SJCRH30 (cell line): ENCODE results near the gene KCTD6. TPM values are rescaled to one million over a fixed set of nuclear protein-coding genes. Genes with fewer than 3 reads are reported as not detected.

Experiments used
- DNase-seq, 2 experiments: peaks; one replicate each; pipeline ENCODE4 v3.0.0-alpha.2; 2015 to 2020
- H3K27ac ChIP-seq: fragments of 250-450 bp; sonication (Bioruptor Pico); 2 replicates; pipeline ENCODE4 v1.5.1; 2020; ENCODE audit warnings: mild to moderate bottlenecking, moderate library complexity
- H3K27me3 ChIP-seq: fragments of 250-450 bp; sonication (Bioruptor Pico); 2 replicates; pipeline ENCODE4 v1.5.1; 2020; ENCODE audit warnings: mild to moderate bottlenecking, moderate library complexity
- H3K36me3 ChIP-seq: fragments of 250-450 bp; sonication (Bioruptor Pico); 2 replicates; pipeline ENCODE4 v1.5.1; 2020; ENCODE audit warnings: mild to moderate bottlenecking, moderate library complexity
- H3K4me1 ChIP-seq: fragments of 250-450 bp; sonication (Bioruptor Pico); 2 replicates; pipeline ENCODE4 v1.5.1; 2020; ENCODE audit warnings: mild to moderate bottlenecking, moderate library complexity
- H3K4me3 ChIP-seq: fragments of 250-450 bp; sonication (Bioruptor Pico); 2 replicates; pipeline ENCODE4 v1.5.1; 2020; ENCODE audit warnings: mild to moderate bottlenecking, moderate library complexity
- H3K9me3 ChIP-seq: fragments of 250-450 bp; sonication (Bioruptor Pico); replicated peaks from 2 replicates; pipeline ENCODE4 v1.5.1; 2020; ENCODE audit warnings: mild to moderate bottlenecking, moderate library complexity
- total RNA-seq: library from RNA; depleted of rRNA; stranded (reverse); fragments of >200 nt; shearing (Covaris generic); gene quantifications from 2 replicates; pipeline ENCODE4 v1.2.3, GENCODE V29; 2014; rRNA removed

KCTD6 gene
- 10.9 and 11.5 TPM in 2 replicates for total RNA-seq

DNA sequence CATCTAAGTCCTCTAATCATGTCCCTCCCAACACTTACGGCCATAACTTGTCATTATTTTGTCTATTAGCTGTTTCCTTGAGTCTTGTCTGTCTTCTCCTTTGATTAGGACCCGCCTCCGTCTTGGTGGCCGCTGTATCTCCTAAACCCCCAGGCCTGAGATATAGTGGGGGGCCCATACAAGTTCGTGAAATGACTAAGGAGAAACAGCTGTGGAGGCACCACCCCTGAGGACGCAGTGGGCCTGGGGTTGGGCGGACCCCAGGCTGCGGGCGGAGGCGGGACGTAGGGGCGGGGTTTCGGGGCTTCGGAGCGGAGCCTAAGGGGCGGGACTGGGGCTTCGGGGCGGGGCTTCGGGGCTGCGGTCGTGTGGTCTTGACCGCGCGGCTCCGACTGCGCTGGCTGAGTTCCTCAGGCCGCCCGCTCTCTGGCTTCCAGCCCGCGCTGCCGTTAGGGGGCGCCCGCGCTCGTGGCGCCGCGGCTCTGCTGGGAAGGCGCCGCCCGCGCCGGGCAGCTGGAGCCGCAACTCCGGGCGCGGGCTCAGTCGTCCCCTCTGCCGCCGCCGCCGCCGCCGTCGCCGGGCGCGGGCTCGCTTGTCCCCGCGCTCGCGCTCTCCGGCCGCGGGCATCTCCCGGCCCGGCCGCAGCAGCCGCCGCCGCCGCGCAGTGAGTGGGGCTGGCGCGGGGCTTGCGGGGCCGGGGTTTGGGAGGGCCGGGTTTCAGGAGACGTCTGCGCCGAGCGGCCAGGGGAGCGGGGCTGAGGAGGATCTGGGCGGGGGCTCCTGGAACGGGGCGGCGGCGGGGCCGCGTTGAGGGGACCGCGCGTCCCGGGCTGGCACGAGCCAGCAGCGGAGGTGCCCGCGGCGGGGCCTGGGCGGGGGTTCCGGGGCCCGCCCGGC lies at the start of gene KCTD6:
Gene KCTD6 (plus strand): TSS at position 591 of the 897 bp plus-strand sequence. CDS start 6,660 bp downstream, outside the sequence.
- Histone ChIP-seq H3K4me1 (no peaks in the 10 kb centered on the region; the same call in 1 of the 2 replicates), H3K4me3 (peak within 1 kb of the TSS; percentile 76), H3K27me3 (no peaks in the 10 kb centered on the region), H3K36me3 (no peaks in the 10 kb centered on the region), H3K9me3 (no peaks in the 10 kb centered on the region), H3K27ac (peak within 1 kb of the TSS; percentile 27; the same call in 1 of the 2 replicates)
- peak; percentile 85 to 90 for DNase-seq

DNA sequence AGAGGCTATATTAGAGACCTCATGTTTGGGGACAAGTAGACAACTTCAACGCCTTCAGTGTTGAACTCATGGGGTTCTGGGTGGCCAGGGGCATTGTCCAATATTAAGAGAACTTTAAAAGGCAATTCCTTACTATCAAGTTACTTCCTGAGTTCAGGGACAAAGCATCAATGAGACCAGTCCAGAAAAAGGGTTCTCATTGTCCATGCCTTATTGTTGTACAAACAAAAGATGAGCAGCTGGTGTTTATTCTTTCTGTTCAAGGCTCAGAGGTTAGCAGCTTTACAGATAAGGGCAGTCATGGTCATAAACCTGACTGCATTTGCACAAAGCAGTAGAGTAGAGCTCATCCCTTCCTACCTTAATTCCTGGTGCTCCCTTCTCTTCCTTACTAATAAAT lies 39.7 kb upstream of the KCTD6 start:
- H3K9me3 ChIP-seq = no peaks in the 10 kb centered on the region
- no peak overlapping the region for H3K27ac ChIP-seq
- no peak for DNase-seq
- no peak overlapping the region for H3K4me3 ChIP-seq
- H3K4me1 ChIP-seq = no peaks in the 10 kb centered on the region
- no peaks in the 10 kb centered on the region for H3K36me3 ChIP-seq
- no peaks in the 10 kb centered on the region for H3K27me3 ChIP-seq

DNA sequence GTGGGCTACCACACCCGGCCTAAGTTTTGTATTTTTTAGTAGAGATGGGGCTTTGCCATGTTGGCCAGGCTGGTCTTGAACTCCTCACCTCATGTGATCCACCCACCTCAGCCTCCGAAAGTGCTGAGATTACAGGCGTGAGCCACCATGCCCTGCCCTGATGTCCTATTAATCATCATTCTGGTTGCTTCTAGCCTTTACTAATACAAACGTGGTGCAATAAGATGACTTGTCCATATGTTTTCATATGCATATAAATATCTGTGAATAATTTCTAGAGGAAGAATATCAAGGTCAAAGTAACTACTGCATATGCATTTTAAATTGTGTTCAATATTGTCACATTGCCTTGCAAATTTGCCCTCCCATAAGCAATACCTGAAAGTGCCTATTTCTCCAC lies 32.7 kb upstream of the KCTD6 start:
- Histone ChIP-seq H3K4me3 (no peak overlapping the region), H3K36me3 (no peaks in the 10 kb centered on the region)

DNA sequence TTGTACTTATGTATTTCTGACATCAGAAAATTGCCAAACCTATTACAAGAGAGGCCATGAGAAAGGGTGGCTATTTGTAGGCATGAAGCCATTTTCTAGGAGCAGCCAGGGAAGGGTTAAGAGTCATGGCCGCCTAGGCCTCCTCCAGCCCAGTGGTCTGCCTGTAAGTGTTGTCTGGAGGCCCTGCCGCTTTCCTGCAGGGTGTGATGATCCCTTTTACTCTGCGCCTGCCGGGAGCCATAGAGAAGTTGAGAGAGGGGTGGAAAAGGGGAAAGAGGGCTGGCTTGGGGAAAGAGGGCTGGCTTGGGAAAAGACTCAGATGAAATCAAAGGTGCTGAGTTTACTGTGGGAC lies 29.1 kb upstream of the KCTD6 start:
- no peaks in the 10 kb centered on the region for H3K36me3 ChIP-seq
- peaks cover 7% of the 10 kb centered on the region; the same call in 1 of the 2 replicates for H3K4me1 ChIP-seq
- no peaks in the 10 kb centered on the region for H3K9me3 ChIP-seq
- DNase-seq = peak; percentile 34 to 57
- H3K27ac ChIP-seq = no peak overlapping the region
- no peaks in the 10 kb centered on the region for H3K27me3 ChIP-seq
- peak overlapping the region; percentile 24 for H3K4me3 ChIP-seq

More for the DNA sequence above, 32.7 kb upstream of the KCTD6 start:
- Histone ChIP-seq H3K4me1 (peaks cover 7% of the 10 kb centered on the region; the same call in 1 of the 2 replicates), H3K27ac (no peak overlapping the region), H3K9me3 (no peaks in the 10 kb centered on the region), H3K27me3 (no peaks in the 10 kb centered on the region)
- DNase-seq = no peak

DNA sequence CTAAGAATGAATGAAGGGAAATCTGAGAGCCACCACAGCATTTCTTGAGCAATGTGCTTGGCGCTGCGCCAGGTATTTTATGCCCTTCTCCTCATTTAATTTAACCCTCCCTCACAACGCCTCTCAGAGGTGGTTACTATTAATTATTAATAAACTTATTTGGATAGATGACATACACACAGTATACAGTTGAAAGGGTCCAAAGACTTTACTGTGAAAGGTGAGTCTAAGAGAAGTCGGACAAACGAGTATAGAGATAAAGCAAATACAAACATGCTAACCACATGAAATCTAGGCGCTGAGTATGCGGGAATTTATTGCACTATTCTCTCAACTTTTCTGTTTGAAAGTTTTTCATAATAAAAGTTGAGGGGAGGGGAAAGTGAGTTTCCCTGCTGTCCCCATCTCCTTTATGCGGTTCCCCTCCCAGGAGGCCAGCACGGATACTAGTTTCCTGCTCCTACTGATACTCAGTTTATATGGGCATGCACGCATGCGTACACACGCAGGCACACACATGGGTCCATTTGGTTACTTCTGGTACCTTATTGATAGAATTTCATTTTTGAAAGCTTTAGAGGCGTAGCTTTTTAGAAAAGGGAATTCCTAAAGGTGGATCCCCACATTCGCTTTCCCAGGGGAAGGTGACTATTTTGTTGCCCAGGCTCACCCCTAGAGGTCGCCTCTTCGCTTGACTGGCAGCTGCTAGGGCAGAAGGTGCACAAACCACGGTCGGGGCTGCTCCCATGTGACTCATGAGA lies 28.5 kb upstream of the KCTD6 start:
- H3K4me3 ChIP-seq = peak overlapping the region; percentile 24
- no peaks in the 10 kb centered on the region for H3K36me3 ChIP-seq
- DNase-seq = peak; percentile 70 to 74
- no peak overlapping the region for H3K27ac ChIP-seq
- no peaks in the 10 kb centered on the region for H3K9me3 ChIP-seq
- H3K27me3 ChIP-seq = no peaks in the 10 kb centered on the region
- peaks cover 7% of the 10 kb centered on the region; the same call in 1 of the 2 replicates for H3K4me1 ChIP-seq

DNA sequence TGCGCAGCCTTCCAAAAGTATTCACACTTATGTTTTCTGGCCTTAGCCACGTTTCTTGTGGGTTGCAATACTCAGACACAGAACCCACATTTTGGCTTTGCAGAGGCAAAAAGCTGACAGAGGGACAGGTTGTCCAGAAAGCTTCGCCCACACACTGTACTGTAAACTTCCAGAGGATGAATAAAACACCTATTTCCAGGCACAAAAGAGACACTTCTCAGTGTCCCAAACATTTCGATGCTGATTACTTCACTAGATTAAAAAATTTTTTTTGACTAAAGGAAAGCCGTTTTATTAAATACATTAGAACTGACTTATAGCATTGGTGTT lies 28.0 kb upstream of the KCTD6 start:
- Histone ChIP-seq H3K27ac (no peak overlapping the region), H3K27me3 (no peaks in the 10 kb centered on the region), H3K36me3 (no peaks in the 10 kb centered on the region), H3K9me3 (no peaks in the 10 kb centered on the region), H3K4me3 (no peak overlapping the region; the same call in 1 of the 2 replicates), H3K4me1 (peaks cover 7% of the 10 kb centered on the region; the same call in 1 of the 2 replicates)
- DNase-seq = no peak

DNA sequence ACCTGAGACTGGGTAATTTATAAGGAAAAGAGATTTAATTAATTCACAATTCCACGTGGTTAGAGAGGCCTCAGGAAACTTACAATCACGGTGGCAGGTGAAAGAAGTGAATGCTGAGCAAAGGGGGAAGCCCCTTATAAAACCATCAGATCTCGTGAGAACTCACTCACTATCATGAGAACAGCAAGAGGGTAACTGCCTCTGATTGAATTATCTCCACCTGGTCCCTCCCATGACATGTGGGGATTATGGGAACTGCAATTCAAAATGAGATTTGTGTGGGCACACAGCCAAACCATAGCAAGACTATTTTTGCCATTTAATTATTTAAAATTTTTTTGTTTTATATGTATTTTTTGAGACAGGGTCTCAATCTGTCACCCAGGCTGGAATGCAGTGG lies 27.0 kb upstream of the KCTD6 start:
- H3K9me3 ChIP-seq = no peaks in the 10 kb centered on the region
- no peaks in the 10 kb centered on the region for H3K36me3 ChIP-seq
- DNase-seq = no peak
- H3K4me1 ChIP-seq = peaks cover 7% of the 10 kb centered on the region; the same call in 1 of the 2 replicates
- H3K4me3 ChIP-seq = no peak overlapping the region
- no peak overlapping the region for H3K27ac ChIP-seq
- no peaks in the 10 kb centered on the region for H3K27me3 ChIP-seq

DNA sequence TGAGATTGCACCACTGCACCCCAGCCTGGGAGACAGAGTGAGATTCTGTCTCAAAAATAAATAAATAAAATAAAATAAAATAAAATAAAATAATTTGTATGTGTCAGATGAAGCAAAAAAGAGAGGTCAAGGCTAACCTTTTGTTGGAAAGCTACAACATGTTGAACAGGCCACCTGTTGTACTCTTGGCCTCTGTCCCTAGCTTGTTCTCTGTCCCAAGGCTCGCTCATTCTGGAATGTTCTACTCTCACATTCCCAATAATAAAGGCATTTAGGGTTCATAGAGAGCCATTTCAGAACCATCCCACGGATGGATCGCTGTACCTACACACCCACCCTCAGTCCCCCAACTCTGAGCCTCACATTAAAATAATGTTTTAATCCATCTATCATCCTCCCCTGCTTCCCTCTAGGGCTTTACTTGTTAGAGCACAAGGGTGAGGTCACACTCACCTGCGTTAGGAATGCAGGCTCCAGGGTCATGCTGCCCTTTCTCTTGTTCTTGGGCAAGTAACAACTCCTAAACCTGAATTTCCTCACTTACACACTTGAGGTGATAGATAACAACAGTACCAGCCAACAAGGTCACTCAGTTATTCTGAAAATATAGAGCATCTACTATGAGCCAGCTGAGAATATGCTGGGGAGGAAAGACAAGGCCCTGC lies 24.9 kb upstream of the KCTD6 start:
- H3K4me1 ChIP-seq = peaks cover 23% of the 10 kb centered on the region
- H3K4me3 ChIP-seq = no peak overlapping the region
- no peaks in the 10 kb centered on the region for H3K9me3 ChIP-seq
- no peaks in the 10 kb centered on the region for H3K27me3 ChIP-seq
- DNase-seq = no peak
- no peaks in the 10 kb centered on the region for H3K36me3 ChIP-seq
- H3K27ac ChIP-seq = no peak overlapping the region

DNA sequence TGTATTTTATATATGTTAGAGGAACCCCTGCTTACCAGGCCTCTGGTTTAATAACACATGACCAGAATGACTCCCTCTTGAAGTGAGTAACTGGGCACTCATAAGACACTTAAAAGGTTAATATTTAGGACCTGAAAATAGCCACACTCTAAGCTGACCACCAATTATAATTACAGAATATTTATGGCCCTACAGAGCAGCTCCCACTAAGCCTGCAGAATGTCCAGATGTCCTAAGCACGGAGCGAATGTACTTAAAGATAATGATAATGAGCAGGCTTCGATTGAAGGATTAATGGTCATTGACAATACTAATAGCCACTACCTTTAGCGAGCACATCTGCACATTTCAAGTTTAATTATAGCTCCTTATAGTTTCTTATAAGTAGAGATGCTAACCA lies 22.8 kb upstream of the KCTD6 start:
- no peak overlapping the region for H3K4me3 ChIP-seq
- no peak for DNase-seq
- no peaks in the 10 kb centered on the region for H3K9me3 ChIP-seq
- no peak overlapping the region for H3K27ac ChIP-seq
- H3K4me1 ChIP-seq = peaks cover 17% of the 10 kb centered on the region
- no peaks in the 10 kb centered on the region for H3K27me3 ChIP-seq
- H3K36me3 ChIP-seq = no peaks in the 10 kb centered on the region

DNA sequence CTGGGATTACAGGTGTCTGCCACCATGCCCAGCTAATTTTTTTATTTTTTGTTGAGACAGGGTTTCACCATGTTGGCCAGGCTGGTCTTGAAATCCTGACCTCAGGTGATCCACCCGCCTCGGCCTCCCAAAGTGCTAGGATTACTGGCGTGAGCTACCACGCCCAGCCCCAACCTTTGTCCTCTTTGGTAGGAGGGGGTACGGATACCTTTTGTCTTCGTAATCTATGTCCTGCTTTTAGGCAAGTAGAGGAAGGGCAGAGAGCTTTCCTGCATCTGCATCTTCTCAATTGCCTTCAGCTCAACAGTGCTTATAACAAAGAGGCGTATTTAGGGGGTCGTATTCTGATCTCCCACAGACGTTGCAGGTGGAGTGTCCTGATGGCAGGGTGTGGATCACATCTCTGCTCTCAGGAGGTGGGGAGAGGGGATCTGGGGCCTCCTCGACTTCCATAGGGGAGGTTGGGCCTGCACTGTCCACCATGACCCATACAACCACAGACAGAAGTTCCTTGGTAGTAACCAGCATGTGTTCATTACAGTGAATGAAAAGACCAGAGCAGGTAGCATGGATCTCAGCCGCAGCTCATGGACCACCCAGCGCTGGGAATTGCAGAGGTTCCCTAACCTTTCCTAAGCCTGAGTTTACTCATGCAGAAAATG lies 21.4 kb upstream of the KCTD6 start:
- DNase-seq = peak; percentile 19 to 49
- H3K27ac ChIP-seq = no peak overlapping the region
- no peak overlapping the region for H3K4me3 ChIP-seq

DNA sequence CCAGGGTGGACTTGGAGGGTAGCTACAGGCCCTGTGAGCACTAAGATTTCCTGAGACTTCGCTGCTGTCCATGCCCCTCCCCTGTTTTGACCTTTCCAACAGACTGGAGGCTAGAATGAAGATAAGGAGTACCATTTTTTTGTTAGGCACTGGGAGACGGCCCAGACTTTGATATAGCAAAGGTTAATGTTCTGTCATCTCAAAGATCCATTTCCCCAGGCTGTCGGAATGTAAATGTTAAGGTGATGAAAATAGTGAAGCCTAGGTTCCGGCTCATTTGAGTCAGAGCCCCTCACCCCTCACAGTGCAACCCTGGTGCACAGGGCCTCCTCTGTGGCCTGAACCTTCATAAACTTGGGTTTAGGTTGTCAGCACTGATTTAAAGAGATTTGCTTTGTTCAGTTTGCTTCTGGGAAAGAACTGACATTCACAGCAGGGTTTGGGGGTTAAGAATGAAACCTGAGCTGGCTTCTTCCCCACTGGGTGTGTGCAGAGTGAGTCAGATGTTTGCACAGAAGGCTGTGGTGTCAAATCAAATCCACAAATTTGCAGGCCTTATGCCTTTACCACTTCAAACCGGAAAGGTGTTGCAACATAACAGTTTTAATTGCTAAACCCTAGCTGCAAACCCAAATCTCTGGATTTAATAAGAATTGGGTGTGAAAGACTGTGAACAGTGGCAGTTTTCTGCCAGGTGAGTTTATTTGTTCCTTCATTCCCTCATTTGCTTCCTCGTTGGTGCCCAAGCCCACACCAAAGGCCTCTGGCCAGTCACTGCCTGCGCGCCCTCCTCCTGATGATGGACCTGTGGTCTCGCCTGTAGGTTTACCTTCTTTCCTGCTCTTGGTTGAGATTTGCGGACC lies 20.6 kb upstream of the KCTD6 start:
- H3K27me3 ChIP-seq = no peaks in the 10 kb centered on the region
- H3K4me1 ChIP-seq = peaks cover 17% of the 10 kb centered on the region
- H3K9me3 ChIP-seq = no peaks in the 10 kb centered on the region
- no peak overlapping the region for H3K27ac ChIP-seq
- no peak overlapping the region for H3K4me3 ChIP-seq
- H3K36me3 ChIP-seq = no peaks in the 10 kb centered on the region
- peak; percentile 63 to 75 for DNase-seq

More for the DNA sequence above, 21.4 kb upstream of the KCTD6 start:
- Histone ChIP-seq H3K4me1 (peaks cover 17% of the 10 kb centered on the region), H3K9me3 (no peaks in the 10 kb centered on the region), H3K27me3 (no peaks in the 10 kb centered on the region), H3K36me3 (no peaks in the 10 kb centered on the region)

DNA sequence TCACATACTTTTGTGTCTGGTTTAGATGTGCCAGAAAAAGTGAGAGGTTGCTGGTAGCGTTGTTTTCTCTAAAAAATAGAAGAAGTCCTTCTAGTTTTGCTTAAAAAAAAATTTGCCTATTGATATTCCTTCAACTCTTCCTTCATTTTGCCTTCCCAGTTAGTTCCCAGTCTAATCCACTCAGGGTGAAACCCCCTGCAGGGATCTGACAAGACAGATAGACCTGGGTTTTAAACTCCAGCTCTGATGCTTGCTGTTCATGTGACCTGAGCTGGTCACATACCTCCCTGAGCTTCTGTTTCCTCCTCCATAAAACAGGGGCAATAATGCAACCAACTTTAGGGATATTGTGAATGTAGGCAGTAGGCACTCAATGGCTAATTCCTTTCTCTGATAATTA lies 18.6 kb upstream of the KCTD6 start:
- Histone ChIP-seq H3K27me3 (no peaks in the 10 kb centered on the region), H3K4me1 (peaks cover 17% of the 10 kb centered on the region), H3K4me3 (no peak overlapping the region), H3K27ac (no peak overlapping the region), H3K9me3 (no peaks in the 10 kb centered on the region), H3K36me3 (no peaks in the 10 kb centered on the region)
- no peak for DNase-seq

DNA sequence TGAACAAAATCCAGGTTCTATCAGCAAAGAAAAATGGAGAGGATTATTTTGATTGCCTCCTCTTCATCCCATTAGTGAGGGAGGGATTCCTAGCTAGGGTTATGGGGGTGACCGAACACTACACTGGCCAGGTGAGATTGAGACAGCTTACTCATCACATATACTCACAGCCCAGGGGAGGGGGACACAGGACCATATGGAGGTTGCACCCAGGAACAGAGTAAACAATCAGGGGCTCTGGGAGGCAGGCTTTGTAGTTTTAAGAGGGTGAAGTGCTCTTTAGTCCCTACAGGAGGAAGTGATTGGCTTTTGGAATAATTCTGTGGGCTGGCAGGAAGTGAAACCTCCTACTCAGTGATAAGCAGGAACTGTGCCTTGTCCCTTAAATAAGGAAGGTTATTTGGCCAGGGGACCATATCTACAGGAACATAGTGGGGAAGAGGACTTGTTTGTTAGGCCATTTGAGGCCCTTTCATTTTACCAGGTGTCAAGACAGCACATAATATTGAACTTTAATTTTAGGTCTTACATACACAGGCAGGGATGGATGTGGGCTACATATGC lies 17.5 kb upstream of the KCTD6 start:
- H3K9me3 ChIP-seq = no peaks in the 10 kb centered on the region
- no peaks in the 10 kb centered on the region for H3K36me3 ChIP-seq
- DNase-seq = no peak
- no peak overlapping the region for H3K27ac ChIP-seq
- peaks cover 17% of the 10 kb centered on the region for H3K4me1 ChIP-seq
- H3K4me3 ChIP-seq = no peak overlapping the region
- H3K27me3 ChIP-seq = no peaks in the 10 kb centered on the region
